GM18951 (cell line): ENCODE data around the gene FOXJ3.

Source experiments
- POLR2A ChIP-seq: IDR thresholded peaks from 4 replicates; pipeline ENCODE4 v1.6.1; 2011; ENCODE audit warnings: mild to moderate bottlenecking; ENCODE audit not compliant: insufficient read length, insufficient read depth; ENCODE audit errors: extremely low read depth
- in situ Hi-C: fragments of 300-500 bp; cut with MboI; formaldehyde crosslinking; loops from one replicate; pipeline ENCODE4 v1.12.0; 2022; ENCODE audit warnings: low sequenced_read_pairs, mixed read lengths, inconsistent platforms; ENCODE audit not compliant: unreplicated experiment

The FOXJ3 gene

DNA sequence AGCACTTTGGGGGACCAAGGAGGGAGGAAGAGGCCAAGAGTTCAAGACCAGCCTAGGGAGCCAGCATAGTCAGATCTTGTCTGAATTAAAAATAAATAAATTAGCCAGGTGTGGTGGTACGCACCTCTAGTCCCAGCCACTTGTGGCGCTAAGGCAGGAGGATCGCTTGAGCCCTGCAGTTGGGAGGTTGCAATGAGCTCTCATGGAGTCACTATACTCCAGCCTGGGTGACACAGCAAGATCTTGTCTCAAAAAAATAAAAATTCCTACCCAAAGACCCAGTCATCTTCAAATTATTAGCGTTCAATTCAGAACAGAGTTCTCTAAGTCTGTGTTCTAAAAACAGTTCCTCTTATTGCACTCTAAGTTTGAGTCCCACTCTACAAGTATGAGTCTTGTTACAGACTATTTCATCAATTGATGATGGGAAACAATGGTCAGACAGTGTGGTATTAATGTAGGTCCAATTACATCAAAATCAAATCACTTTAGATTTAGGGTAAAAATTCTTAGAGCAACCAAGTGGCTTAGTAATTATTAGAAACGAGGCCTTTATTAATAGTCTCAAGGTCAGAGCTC lies 6.9 kb downstream of the FOXJ3 start:
- no peak for TF ChIP-seq POLR2A
- in situ Hi-C loops = no loop called here

DNA sequence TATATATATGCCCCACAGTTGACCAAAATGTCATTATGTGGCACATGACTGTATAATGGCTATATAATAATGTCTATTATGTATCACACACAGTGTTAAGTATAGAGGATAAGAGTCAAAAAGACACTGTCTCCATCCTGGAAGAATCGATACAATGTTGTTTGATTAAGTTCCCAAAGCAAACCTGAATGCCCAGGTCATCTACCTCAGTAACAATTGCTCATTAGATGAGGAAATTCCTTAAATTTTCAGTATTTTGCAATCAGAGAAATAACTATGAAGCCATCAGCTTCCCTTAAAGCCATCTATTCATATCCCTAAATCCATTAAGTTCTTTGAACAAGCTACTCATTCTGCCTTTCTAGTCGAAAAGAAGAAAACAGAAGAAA lies 10.0 kb downstream of the FOXJ3 start:
- TF ChIP-seq POLR2A = no peak
- in situ Hi-C loops = no loop called here

DNA sequence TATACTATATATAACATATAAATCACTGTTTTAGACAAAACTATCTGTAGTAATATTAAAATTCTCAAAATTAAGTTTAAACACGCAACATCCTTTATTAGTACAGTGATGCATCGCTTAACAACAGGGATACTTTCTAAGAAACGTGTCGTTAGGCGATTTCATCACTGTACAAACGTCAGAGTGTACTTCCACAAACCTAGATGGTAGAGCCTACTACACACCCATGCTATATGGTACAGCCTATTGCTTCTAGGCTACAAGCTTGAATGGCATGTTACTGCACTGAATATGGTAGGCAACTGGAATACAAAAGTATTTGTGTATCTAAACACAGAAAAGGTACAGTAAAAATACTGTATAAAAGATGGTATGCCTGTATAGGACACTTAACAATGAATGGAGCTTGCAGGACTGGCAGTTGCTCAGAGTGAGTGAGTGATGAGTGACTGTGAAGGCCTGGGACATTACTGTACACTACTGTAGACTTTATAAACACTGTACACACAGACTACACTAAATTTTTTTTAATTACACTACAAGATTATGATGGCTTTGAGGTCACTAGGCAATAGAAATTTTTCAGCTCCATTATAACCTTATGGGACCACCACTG lies 10.5 kb downstream of the FOXJ3 start:
- no peak for TF ChIP-seq POLR2A
- in situ Hi-C loops = no loop called here

DNA sequence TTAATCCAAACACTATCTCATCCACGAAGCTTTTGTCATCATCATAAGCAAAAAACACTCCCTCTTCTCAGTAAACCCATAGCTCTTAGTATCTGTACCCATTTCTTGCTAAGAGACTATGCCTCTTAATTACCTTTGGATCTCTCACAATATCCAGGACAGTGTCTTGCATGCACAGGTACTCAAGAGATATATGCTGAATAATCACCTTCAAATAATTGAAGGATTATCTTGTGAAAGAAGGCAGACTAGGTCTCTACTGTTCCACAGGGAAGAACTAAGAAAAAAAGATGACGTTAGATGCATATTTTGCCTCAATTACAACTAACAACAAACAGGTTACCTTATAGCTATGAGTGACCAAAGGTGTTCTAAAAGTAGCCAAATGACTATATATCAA lies 11.5 kb downstream of the FOXJ3 start:
- in situ Hi-C loops = no loop called here
- no peak for TF ChIP-seq POLR2A

DNA sequence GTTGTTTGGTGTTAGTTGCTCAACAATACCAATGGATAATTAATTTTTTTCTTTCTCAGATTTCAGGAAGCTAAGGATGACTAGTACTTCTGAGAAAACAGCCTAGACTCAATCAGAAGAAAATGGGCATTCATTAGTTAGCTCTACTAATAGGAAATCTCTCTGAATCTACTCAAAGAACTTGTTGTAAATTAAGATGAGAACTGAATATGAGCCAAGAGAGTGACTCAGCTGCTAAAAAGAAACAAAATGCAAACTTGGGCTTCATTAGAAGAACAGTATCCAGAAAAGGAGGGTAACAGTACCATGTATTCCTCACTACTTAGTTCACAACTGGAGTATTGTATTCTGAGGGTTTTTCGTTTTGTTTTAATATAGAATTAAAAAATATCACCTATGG lies 12.5 kb downstream of the FOXJ3 start:
- in situ Hi-C loops = no loop called here
- TF ChIP-seq POLR2A = no peak

DNA sequence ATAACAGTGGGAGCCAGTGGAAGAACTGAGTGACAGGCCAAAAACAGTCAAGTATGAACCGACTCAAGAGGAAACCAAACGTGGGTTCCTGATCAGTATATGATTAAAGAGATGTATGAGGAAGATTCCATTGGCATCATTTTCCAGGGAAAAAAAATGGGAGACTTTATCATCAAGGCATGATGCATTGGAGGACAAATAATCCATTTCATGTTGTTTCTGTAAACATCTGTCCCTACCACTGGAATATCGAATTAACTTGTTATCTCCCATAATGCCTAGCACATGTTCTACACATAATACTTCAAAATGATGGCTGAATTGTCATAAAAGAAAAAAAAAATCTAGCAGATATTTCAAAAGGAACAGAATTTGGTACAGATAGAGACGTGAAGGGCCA lies 13.3 kb downstream of the FOXJ3 start:
- in situ Hi-C loops = no loop called here
- TF ChIP-seq POLR2A = no peak

DNA sequence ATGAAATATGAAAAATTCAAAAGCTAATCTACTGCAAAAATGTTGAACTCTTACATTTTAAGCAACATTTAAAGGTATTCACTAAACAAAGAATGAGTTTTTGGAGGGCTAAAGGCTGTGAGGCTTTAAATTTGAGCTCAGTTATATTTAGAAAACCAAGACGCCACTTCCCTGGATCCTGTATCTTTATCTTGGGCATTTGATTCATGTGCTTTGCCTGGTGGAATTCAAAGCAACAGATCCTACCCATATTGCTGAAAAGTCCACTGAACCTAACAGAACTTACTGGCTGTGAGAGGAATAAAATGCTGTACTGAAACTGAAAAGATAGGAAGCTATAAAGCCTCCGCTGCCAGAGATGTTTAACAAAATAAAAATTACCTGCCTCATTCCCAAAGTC lies 14.3 kb downstream of the FOXJ3 start:
- in situ Hi-C loops = no loop called here
- no peak for TF ChIP-seq POLR2A

DNA sequence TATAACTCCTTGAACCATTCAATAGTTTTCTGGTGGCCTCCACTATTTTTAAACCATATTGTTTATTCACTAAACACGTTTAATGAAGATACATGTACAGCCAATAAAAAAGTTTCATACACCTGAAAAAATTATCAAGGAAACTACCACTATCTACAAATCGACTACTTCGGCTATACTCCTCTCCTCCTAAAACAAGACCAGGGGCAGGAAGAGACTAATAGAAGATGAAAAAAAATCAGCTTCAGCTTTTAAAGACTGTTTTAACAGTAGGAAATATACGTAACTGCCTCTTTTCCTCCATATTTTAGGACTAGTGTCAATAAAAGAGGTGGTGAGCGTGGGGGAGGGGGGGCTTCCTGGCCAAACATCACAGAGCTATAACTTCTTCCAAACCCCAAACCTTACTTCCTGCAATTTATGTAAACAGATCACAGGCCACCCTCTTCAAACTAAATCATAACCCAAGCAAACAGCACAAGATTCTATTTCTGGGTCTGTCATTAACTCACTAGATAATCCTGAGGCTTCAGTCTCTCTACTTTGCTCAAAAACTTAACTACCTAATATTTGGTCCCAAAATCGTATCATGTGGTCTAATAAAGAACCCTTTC lies 15.1 kb downstream of the FOXJ3 start:
- in situ Hi-C loops = no loop called here
- TF ChIP-seq POLR2A = no peak

DNA sequence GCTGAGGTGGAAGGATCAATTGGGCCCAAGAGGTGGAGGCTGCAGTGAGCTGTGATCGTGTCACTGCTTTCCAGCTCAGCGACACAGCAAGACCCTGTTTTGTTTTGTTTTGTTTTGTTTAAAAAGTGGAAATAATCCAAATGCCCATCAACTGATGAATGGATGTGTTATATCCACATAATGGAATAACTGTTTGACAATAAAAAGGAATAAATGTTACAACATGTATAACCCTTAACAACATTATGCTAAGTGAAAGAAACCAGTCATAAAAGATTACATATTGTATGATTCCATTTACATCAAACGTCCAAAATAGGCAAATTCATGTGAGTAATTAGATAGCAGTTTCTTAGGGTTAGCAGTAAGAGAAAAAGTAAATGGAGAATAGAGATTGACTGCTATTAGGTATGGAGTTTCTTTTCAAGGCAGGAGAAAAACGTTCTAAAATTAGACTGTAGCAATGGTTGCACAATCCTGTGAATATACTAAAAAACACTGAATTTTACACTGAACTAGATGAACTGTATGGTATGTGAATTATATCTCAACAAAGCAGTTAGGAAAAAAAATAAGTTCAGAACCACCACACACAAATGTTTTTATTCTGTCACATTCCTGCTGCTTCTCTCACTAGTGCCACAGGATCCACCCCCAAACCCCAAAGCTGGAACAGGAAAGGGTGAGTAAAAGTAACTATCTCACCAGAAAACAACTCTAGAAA lies 15.7 kb downstream of the FOXJ3 start:
- no peak for TF ChIP-seq POLR2A

DNA sequence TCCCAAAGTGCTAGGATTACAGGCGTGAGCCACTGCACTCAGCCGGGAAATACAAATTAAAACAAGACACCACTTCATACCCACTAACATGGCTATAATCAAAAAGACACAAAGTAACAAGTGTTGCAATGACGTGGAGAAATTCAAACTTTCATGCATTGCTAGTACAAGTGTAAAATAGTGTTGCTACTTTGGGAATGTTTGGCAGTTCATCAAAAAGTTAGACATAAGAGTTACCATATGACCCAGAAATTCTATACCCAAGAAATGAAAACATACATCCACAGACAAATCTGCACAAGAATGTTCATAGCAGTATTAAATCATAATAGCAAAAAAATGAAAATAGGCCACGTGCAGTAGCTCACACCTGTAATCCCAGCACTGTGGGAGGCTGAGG lies 16.4 kb downstream of the FOXJ3 start:
- in situ Hi-C loops = no loop called here
- TF ChIP-seq POLR2A = no peak

More for the DNA sequence above, 15.7 kb downstream of the FOXJ3 start:
- in situ Hi-C loops = no loop called here

DNA sequence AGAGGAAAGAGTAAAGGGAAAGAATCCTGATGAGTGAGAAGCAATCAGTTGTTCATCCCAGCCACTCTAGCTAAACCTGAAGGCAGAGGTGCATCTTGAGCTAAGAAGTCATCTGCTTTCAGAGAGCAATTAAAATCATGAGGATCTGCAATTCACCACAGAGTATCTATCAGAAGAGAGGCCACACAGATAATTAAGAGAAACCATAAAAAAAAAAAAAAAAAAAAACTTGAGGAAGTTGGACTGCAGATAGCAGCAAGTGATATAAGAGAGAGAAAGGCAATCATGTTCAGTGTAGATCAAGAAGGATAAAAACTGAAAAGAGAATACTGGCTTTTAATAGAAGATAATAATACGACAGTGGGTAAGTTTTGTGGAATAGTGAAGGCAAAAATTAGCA lies 17.7 kb downstream of the FOXJ3 start:
- in situ Hi-C loops = no loop called here
- TF ChIP-seq POLR2A = no peak

DNA sequence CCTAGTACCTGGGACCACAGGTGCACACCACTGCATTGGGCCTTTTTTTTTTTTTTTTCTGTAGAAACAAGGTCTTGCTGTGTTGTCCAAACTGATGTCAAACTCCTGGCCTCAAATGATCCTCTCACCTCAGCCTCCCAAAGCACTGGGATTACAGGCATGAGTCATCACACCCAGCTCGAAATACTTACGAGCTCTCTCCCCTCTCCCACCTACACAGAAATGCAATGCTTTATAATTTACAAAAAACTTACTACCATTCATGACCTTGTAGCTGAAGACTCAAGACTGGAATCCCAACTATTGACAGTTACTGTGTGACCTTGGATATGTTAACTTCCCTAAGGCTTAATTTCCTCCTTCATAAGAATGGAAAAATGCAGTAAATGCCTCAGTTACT lies 18.7 kb downstream of the FOXJ3 start:
- in situ Hi-C loops = no loop called here
- no peak for TF ChIP-seq POLR2A

DNA sequence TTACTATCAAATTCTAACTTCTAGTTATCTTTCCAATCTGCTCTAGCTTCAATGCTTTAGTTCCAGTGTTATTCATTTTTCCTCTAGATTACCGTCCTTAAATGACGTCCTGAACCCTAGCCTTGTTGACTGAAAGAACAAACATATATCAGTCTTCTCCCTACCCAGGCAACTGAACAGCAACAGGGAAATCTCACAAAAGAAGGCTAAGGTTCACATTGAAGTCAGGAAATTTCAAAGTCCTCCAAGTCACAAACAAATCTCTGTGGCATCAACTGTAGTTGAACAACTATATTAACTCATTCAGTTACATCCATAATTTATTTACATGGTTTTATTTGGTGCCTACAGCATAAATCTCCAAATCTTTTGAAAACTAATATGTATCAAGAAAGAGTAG lies 19.5 kb downstream of the FOXJ3 start:
- in situ Hi-C loops = no loop called here
- no peak for TF ChIP-seq POLR2A

DNA sequence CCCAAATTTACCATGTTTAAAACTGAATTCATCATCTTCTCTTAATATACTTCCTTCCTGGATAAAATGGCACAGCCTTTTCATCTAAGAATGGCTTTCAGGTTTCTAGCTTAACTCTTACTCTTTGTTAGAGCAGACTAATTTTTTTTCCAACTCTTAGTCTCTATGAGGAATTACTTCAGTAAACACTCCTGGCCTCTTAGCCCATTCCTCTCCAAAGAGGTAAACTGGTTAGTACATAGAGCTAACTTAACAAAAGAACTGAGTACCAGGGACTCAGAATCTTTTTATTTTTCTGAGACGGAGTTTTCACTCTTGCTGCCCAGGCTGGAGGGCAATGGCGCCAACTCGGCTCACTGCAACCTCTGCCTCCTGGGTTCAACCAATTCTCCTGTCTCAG lies 21.1 kb downstream of the FOXJ3 start:
- in situ Hi-C loops = no loop called here
- no peak for TF ChIP-seq POLR2A

DNA sequence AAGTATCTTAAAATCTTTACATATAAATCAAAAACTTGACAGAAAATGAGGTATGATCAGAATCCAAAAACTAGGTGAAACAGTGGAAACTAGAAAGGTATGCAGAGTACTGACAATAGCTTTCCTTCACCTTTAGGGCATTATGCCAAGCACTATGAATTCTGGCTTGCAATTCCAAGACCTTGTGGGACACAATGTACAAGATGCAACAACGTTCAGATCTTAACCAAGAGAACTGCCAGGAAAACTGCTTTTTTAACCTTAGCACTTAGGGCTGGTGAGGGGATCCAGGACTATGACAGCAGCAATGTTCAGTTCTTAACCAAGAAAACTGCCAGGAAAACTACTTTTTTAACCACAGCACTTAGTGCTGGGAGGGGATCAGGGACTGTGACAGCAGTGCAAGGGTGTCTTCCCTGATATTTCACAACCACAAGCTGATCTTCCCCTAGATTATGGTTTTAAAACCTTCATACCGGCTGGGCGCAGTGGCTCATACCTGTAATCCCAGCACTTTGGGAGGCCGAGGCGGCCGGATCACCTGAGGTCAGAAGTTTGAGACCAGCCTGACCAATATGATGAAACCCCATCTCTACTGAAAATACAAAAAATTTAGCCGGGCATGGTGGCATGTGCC lies 22.3 kb downstream of the FOXJ3 start:
- in situ Hi-C loops = no loop called here
- TF ChIP-seq POLR2A = no peak
